Measurements from ENCODE around the gene SIMC1. TPM values are rescaled to one million over a fixed set of nuclear protein-coding genes. Genes with fewer than 3 reads are reported as not detected.

Gene SIMC1
- total and polyA plus RNA-seq, 7 donors, result 6.8 to 26.0 (median 8.2) TPM

- Histone ChIP-seq H3K27ac (peak overlapping the region; percentile 81 to 85 (median 83)), H3K4me1 (peaks cover 0 to 32% (median 27%) of the 10 kb centered on the region in 4 donors), H3K9me3 (no peaks in the 10 kb centered on the region), H3K4me3 (peak overlapping the region; percentile 47 to 85 (median 72)), H3K36me3 (peaks cover 0 to 27% (median 8%) of the 10 kb centered on the region in 4 donors), H3K27me3 (no peaks in the 10 kb centered on the region)
- no peak for TF ChIP-seq EP300 (IDR thresholded peaks at IDR 0.05)
- TF ChIP-seq POLR2AphosphoS5 (IDR thresholded peaks at IDR 0.05), result no peak
- no peak for TF ChIP-seq POLR2A (IDR thresholded peaks at IDR 0.05)
- no peak for TF ChIP-seq CTCF (IDR thresholded peaks at IDR 0.05)
- 29 to 30% methylated on average over 28 of the region's 28 CpGs for WGBS, 2 donors
- intact Hi-C loops (cut with DNase I), result loop anchor here (2.0 to 5.0 kb wide), 2 partner anchors 52 to 172 kb away; partner anchors contain the start of genes CLTB and RNF44
- DNase-seq, result no peak
These were observed 126.6 kb downstream of the SIMC1 start for GRCh38 chr5:176364765-176365350.

GRCh38 chr5:176365351-176366231, 127.4 kb downstream of the SIMC1 start, which contains the start of gene ARL10:
Gene ARL10 (plus strand): TSS chr5:176365487. CDS start chr5:176365564, 77 bp downstream.
- H3K36me3 ChIP-seq, result peaks cover 0 to 34% (median 8%) of the 10 kb centered on the region in 4 donors
- WGBS, 2 donors, result 1 to 7% methylated on average over 108 of the region's 108 CpGs
- peak within 1 kb of the TSS; percentile 81 to 85 (median 83) for H3K27ac ChIP-seq
- no peaks in the 10 kb centered on the region for H3K9me3 ChIP-seq
- H3K4me3 ChIP-seq, result peak within 1 kb of the TSS; percentile 47 to 85 (median 72)
- H3K27me3 ChIP-seq, result no peaks in the 10 kb centered on the region
- TF ChIP-seq POLR2AphosphoS5 (IDR thresholded peaks at IDR 0.05) (peak in 3 of 4 donors; percentile 49 to 59 (median 51)), CTCF (IDR thresholded peaks at IDR 0.05) (no peak)
- peak; percentile 74 for DNase-seq
- intact Hi-C loops (cut with DNase I), result loop anchor here (2.0 kb wide), 2 partner anchors 19 to 51 kb away; partner anchors contain the start of gene CLTB
- peaks cover 0 to 25% (median 20%) of the 10 kb centered on the region in 4 donors for H3K4me1 ChIP-seq

DNA sequence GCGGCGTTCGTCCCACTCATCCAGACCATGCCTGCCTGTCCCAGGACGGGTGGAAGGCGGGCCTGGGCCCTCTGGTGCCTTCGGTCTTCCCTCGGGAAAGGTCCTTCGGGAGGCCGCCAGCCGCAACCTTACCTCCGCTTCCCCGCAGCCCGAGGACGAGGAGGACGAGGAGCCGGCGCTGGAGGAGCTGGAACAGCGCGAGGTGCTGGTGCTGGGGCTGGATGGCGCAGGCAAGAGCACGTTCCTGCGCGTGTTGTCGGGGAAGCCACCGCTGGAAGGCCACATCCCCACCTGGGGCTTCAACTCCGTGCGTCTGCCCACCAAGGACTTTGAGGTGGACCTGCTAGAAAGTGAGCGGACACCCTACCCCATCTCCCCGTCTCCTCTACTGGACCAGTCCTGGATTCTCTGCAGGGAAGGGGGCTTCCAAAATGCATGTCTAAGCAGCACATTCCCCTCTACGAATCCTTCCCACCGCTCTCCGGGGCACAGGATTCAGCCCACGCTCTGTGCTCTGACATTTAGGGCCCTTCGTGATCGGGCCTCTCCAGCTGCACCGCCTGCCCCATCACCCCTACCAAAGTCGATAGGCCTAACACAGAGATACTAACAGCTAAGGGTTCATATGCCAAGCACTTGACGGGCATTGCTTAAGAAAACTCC, 128.1 kb downstream of the SIMC1 start:
- 74 to 80% methylated on average over 38 of the region's 38 CpGs for WGBS, 2 donors
- no peak for DNase-seq
- Histone ChIP-seq H3K36me3 (peaks cover 0 to 41% (median 10%) of the 10 kb centered on the region in 4 donors), H3K4me1 (peaks cover 0 to 21% (median 16%) of the 10 kb centered on the region in 4 donors), H3K27ac (peak overlapping the region; percentile 81 to 85 (median 83)), H3K27me3 (no peaks in the 10 kb centered on the region), H3K9me3 (no peaks in the 10 kb centered on the region), H3K4me3 (peak overlapping the region; percentile 47 to 85 (median 72))
- no peak for TF ChIP-seq CTCF (IDR thresholded peaks at IDR 0.05)
- TF ChIP-seq EP300 (IDR thresholded peaks at IDR 0.05), result no peak
- TF ChIP-seq POLR2A (IDR thresholded peaks at IDR 0.05), result no peak
- no peak for TF ChIP-seq POLR2AphosphoS5 (IDR thresholded peaks at IDR 0.05)
- intact Hi-C loops (cut with DNase I), result loop anchor here (2.0 kb wide), 1 partner anchor 18 kb away; no protein-coding TSS in a partner anchor

DNA sequence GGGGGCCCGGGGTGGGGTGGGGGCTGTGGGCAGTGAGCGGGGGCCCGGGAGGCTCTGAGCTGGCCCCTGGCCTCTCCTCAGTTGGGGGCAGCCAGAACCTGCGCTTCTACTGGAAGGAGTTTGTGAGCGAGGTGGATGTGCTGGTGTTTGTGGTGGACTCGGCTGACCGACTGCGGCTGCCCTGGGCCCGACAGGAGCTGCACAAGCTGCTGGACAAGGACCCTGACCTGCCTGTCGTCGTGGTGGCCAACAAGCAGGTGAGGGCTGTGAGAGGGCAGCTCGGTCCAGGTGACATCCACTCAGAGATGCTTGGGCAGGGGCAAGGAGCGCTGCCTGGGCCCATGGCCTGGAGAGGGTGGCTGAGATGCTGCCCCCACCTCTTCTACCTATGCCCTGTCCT, 130.5 kb downstream of the SIMC1 start:
- TF ChIP-seq CTCF (IDR thresholded peaks at IDR 0.05) (no peak), POLR2AphosphoS5 (IDR thresholded peaks at IDR 0.05) (no peak), EP300 (IDR thresholded peaks at IDR 0.05) (no peak), POLR2A (IDR thresholded peaks at IDR 0.05) (no peak)
- Histone ChIP-seq H3K27me3 (no peaks in the 10 kb centered on the region), H3K9me3 (no peaks in the 10 kb centered on the region), H3K27ac (no peak overlapping the region), H3K36me3 (peaks cover 0 to 52% (median 10%) of the 10 kb centered on the region in 4 donors), H3K4me1 (peaks cover 0 to 26% (median 21%) of the 10 kb centered on the region in 4 donors), H3K4me3 (no peak overlapping the region)
- DNase-seq, result no peak
- intact Hi-C loops (cut with DNase I), result no loop called here
- 95 to 96% methylated on average over 13 of the region's 13 CpGs for WGBS, 2 donors
